GM12864 (cell line): ENCODE data around the gene ACAD8.
A peak's percentile ranks its signal among the peaks of the same experiment; 100 is the strongest.
"Not testable (repeated sequence)": the region's sequence is repeated elsewhere in the genome, so short reads cannot be mapped to it uniquely, and the experiment has no call there.

Experiments used
- DNase-seq: peaks from one replicate; pipeline ENCODE4 v3.0.0-alpha.2; 2011; ENCODE audit warnings: low read depth
- H3K4me3 ChIP-seq: 2 replicates; pipeline ENCODE4 v1.5.1; 2011; ENCODE audit warnings: mild to moderate bottlenecking, low read depth, low read length, control low read depth
- TF ChIP-seq, protein P1 (sequence below): IDR thresholded peaks from 2 replicates; pipeline ENCODE4 v1.5.1; 2011; ENCODE audit warnings: low read depth, mild to moderate bottlenecking, moderate library complexity, low read length, control low read depth, inconsistent platforms; ENCODE audit errors: missing control alignments

ACAD8 gene

DNA sequence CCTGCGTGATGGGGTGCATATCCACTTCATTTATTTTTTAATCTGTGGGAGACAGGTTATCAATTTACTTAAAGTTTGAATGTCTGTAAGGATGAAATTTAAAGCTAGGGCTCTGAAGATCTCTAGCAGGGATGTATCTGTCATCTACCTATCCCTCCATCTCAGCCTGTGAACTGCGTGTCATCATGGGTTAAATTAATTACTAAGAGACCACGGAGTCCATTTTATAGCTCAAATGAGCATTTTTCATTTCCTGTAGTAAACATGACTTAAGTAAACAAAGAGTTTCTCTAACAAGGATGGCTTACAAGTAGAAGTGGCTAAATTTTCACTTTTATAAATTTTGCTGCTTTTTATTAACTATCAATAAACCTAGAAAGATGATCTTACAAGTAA is 19.9 kb downstream of the ACAD8 start:
- H3K4me3 ChIP-seq, result no peak overlapping the region
- TF ChIP-seq, protein P1, sequence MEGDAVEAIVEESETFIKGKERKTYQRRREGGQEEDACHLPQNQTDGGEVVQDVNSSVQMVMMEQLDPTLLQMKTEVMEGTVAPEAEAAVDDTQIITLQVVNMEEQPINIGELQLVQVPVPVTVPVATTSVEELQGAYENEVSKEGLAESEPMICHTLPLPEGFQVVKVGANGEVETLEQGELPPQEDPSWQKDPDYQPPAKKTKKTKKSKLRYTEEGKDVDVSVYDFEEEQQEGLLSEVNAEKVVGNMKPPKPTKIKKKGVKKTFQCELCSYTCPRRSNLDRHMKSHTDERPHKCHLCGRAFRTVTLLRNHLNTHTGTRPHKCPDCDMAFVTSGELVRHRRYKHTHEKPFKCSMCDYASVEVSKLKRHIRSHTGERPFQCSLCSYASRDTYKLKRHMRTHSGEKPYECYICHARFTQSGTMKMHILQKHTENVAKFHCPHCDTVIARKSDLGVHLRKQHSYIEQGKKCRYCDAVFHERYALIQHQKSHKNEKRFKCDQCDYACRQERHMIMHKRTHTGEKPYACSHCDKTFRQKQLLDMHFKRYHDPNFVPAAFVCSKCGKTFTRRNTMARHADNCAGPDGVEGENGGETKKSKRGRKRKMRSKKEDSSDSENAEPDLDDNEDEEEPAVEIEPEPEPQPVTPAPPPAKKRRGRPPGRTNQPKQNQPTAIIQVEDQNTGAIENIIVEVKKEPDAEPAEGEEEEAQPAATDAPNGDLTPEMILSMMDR, result no peak

GRCh38 chr11:134275188-134275533 is 21.8 kb downstream of the ACAD8 start:
- peak overlapping the region; percentile 47; the same call in 1 of the 2 replicates for H3K4me3 ChIP-seq
- TF ChIP-seq, protein P1, result no peak
- DNase-seq, result no peak

More for the DNA sequence above, 19.9 kb downstream of the ACAD8 start:
- DNase-seq, result no peak

DNA sequence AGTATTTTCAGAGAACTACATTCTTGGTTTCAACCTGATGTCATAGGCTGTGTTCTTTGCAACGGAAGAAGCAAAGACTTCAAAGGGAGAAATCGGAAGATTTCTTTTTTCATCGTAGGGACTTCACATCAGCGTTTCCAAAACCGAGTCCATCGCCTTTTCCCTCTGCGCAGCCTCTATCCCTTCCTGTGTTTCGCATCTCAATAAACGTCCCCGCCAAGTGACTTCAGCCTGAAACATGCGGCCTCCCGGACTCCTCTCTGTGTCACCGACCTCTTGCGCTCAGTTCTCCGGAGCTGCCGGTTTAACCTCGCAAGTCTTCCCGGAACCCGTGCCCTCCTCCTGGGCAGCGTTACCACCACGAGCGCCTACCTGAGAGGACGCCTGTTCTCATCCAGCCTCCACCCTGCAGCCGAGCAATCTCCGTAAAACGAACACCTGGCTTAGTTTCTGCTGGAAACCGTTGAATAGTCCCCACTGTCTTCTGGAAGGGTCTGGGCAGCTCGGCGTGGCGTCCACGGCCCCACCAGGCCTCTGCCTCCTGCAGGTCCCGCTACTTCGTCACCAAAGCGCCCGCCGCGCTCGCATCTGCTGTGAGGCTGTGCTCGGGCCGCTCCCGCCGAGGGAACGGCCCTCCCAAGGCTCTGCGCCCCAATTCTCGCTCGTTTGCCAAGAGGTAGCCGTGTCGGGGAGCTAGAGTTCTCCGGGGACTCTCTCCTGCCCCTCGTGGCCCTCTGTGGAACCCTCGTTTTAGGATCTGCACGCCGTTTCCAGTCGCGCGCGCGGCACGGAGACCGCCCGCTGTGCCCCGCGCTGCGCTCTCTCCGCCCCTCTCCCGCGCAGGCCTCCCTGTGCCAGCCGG is 22.4 kb downstream of the ACAD8 start, which contains the start of gene GLB1L3:
Gene GLB1L3, plus strand, starts transcription at position 846 of the 862 bp plus-strand sequence. CDS start 362 bp downstream, outside the sequence.
- H3K4me3 ChIP-seq, result peak within 1 kb of the TSS; percentile 47
- DNase-seq, result no peak

DNA sequence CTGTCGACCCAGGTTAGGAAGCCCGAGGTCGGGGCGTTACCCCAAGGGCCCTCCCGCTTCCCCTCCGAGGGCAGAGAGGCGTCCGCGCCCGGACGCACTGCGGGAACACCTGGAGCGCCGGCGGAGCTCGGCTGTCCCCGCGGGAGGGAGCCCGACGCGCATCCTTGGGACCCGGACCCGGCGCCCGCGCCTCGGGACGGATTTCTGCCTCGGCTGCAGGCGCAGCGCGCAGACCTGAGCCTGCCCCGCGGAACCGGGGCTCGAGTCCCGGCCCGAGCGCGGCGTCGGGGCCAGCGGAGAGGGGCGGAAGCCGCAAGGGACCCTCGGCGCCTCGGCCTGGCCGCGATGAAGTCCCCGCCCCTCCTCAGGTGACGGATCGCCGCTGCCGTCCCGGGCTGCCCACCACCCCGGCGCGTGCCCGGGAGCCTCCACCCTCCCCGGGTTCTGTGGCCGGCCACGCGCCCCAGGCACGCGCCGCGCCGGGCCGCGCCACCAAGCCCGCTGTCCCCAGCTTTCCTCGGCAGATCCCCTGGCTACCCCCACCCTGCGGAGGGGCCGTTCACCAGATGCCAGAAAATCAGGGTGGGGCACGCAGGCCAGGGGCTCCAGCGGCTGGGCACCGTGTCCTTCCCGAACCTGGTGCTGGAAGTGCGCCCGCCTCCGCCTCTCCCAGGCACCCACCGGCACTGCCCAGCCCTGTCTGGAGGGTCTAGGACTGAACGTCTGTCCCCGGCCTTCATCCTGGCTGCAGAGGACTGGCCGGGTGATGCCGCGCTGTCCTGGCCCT is 23.2 kb downstream of the ACAD8 start:
- peak overlapping the region; percentile 47 for H3K4me3 ChIP-seq
- no peak for DNase-seq
- TF ChIP-seq, protein P1, result no peak

More for the DNA sequence above, 22.4 kb downstream of the ACAD8 start, which contains the start of gene GLB1L3:
- TF ChIP-seq, protein P1, result peak; percentile 60

GRCh38 chr11:134277183-134278001 is 24.0 kb downstream of the ACAD8 start:
- DNase-seq, result no peak
- no peak overlapping the region for H3K4me3 ChIP-seq

GRCh38 chr11:134278356-134278755 is 25.0 kb downstream of the ACAD8 start:
- DNase-seq, result no peak
- TF ChIP-seq, protein P1, result no peak
- no peak overlapping the region for H3K4me3 ChIP-seq

More at GRCh38 chr11:134277183-134278001, 24.0 kb downstream of the ACAD8 start:
- TF ChIP-seq, protein P1, result no peak

- DNase-seq, H3K4me3 ChIP-seq: not testable (repeated sequence)
Observed at GRCh38 chr11:134281635-134282034, 28.3 kb downstream of the ACAD8 start.
